NT2/D1 (cell line): ENCODE results near the gene GPR108.

Experiments
- SUZ12 ChIP-seq: IDR thresholded peaks from 2 replicates; pipeline ENCODE4 v1.6.1; 2011; ENCODE audit not compliant: insufficient read length, insufficient read depth; ENCODE audit errors: extremely low read depth
- YY1 ChIP-seq: IDR thresholded peaks from 2 replicates; pipeline ENCODE4 v1.6.1; 2011; ENCODE audit not compliant: insufficient read length, insufficient read depth
- ZNF274 ChIP-seq: IDR thresholded peaks from 2 replicates; pipeline ENCODE4 v1.6.1; 2011; ENCODE audit warnings: mild to moderate bottlenecking, low read depth, low read length

GRCh38 chr19:6743066-6743465 is 5.7 kb upstream of the GPR108 start:
- TF ChIP-seq YY1 (no peak), SUZ12 (no peak), ZNF274 (no peak)
